Caco-2 (cell line): ENCODE results near the gene NDFIP2. TPM values are rescaled to one million over a fixed set of nuclear protein-coding genes. Genes with fewer than 3 reads are reported as not detected.

Experiments
- BruUV-seq: library from RNA; stranded (reverse); fragments of 400-500 nt; replicated peaks from 2 replicates; lab custom pipeline; 2021; lab: Mats Ljungman, UMichigan
- CTCF ChIA-PET: fragments of 300-600 bp; sonication (Branson Sonifier 250); formaldehyde crosslinking; loops from one replicate; lab custom pipeline; 2022; ENCODE audit warnings: antibody characterized with exemption; lab: Charles Lee
- POLR2A ChIA-PET: fragments of 300-600 bp; sonication (Branson Sonifier 250); formaldehyde crosslinking; loops from one replicate; lab custom pipeline; 2022; ENCODE audit warnings: antibody characterized with exemption; lab: Charles Lee
- DNase-seq, 2 experiments: peaks; one replicate each; pipeline versions ENCODE4 v3.0.0 to v3.0.0-alpha.2; 2020 to 2022
- H3K27me3 ChIP-seq: replicated peaks from 2 replicates; pipeline ENCODE4 v1.6.0; 2011; ENCODE audit warnings: low read length; ENCODE audit not compliant: control insufficient read depth, insufficient read depth
- H3K36me3 ChIP-seq: 2 replicates; pipeline ENCODE4 v1.5.1; 2011; ENCODE audit warnings: low read length; ENCODE audit not compliant: control insufficient read depth, insufficient read depth
- H3K4me1 ChIP-seq: fragments of 250-450 bp; sonication (Bioruptor Pico); 2 replicates; pipeline ENCODE4 v1.5.1; 2020; ENCODE audit warnings: mild to moderate bottlenecking
- H3K4me3 ChIP-seq: 2 replicates; pipeline ENCODE4 v1.5.1; 2011; ENCODE audit warnings: low read depth, mild to moderate bottlenecking, control low read depth, low read length
- H3K9me3 ChIP-seq: fragments of 250-450 bp; sonication (Bioruptor Pico); 2 replicates; pipeline ENCODE4 v1.5.1; 2020; ENCODE audit warnings: mild to moderate bottlenecking, moderate library complexity
- H3K27ac Mint-ChIP-seq: one replicate; pipeline ENCODE4 v1.8.0; 2022; ENCODE audit warnings: mixed read lengths; ENCODE audit not compliant: unreplicated experiment
- H3K27me3 Mint-ChIP-seq: one replicate; pipeline ENCODE4 v1.8.0; 2022; ENCODE audit warnings: mixed read lengths; ENCODE audit not compliant: insufficient read depth, unreplicated experiment
- H3K36me3 Mint-ChIP-seq: one replicate; pipeline ENCODE4 v1.8.0; 2022; ENCODE audit warnings: mild to moderate bottlenecking, mixed read lengths; ENCODE audit not compliant: insufficient read depth, unreplicated experiment
- H3K4me1 Mint-ChIP-seq: one replicate; pipeline ENCODE4 v1.8.0; 2022; ENCODE audit warnings: low read depth, mixed read lengths; ENCODE audit not compliant: unreplicated experiment
- H3K4me3 Mint-ChIP-seq: one replicate; pipeline ENCODE4 v1.8.0; 2022; ENCODE audit warnings: mild to moderate bottlenecking, moderate library complexity, mixed read lengths; ENCODE audit not compliant: unreplicated experiment
- H3K9me3 Mint-ChIP-seq: one replicate; pipeline ENCODE4 v1.8.0; 2022; ENCODE audit warnings: mixed read lengths; ENCODE audit not compliant: unreplicated experiment
- intact Hi-C: fragments of 100-400 bp; cut with micrococcal nuclease; formaldehyde crosslinking; loops from one replicate; pipeline ENCODE4 v1.10.0; 2022; ENCODE audit not compliant: unreplicated experiment
- total RNA-seq: library from RNA; stranded (reverse); gene quantifications from 2 replicates; pipeline ENCODE4 v1.2.3, GENCODE V29; 2022
- TF ChIP-seq, protein P1 (sequence below), 2 experiments: fragments of 200-600 bp in 1 of 2; IDR thresholded peaks; 1 replicate in 1 of 2; 2 replicates in 1 of 2; pipeline versions ENCODE4 v1.5.1 to v1.8.0; 2011 to 2022; ENCODE audit warnings: antibody characterized with exemption in 1 of 2, control low read depth in 1 of 2, inconsistent platforms in 1 of 2, low read depth in 1 of 2, low read length in 1 of 2, mild to moderate bottlenecking in 1 of 2, moderate library complexity in 1 of 2; ENCODE audit not compliant: insufficient read depth in 1 of 2, severe bottlenecking in 1 of 2, unreplicated experiment in 1 of 2

The NDFIP2 gene
- total RNA-seq, 1 experiment from 2014 or later, result 61.2 TPM

DNA sequence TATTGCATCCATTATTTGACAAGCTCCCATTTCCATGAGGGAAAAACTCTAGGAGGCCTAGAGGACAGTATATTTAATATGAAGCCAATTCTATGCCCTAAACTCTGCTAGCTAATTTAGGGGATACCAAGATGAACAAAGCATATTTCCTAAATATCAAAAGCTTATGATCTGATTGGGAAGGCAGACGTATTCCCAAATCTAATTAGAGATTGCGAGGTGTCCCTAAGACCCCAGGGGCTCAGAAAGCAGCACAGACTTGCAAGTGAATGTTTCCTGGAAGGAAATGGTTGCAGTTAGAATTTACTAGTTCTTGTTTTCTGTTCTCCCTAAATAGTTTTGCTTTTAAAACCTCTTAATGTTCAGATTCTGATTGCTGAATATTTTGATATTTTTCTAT lies 30.7 kb downstream of the NDFIP2 start:
- no peaks in the 10 kb centered on the region for H3K27me3 ChIP-seq
- H3K9me3 Mint-ChIP-seq, result no peaks in the 10 kb centered on the region
- no peaks in the 10 kb centered on the region for H3K36me3 ChIP-seq
- H3K4me1 ChIP-seq, result no peaks in the 10 kb centered on the region
- intact Hi-C loops, result no loop called here
- H3K4me3 ChIP-seq, result no peak overlapping the region
- ChIA-PET POLR2A (no interaction called here), CTCF (interaction anchor here (0.5 to 0.6 kb wide), 2 partner anchors 75 to 144 kb away, joined by 7 to 8 read pairs; no protein-coding TSS in a partner anchor)
- no peaks in the 10 kb centered on the region for H3K27me3 Mint-ChIP-seq
- H3K9me3 ChIP-seq, result no peaks in the 10 kb centered on the region
- peaks cover 10% of the 10 kb centered on the region for H3K36me3 Mint-ChIP-seq
- no peak for DNase-seq
- TF ChIP-seq, protein P1, sequence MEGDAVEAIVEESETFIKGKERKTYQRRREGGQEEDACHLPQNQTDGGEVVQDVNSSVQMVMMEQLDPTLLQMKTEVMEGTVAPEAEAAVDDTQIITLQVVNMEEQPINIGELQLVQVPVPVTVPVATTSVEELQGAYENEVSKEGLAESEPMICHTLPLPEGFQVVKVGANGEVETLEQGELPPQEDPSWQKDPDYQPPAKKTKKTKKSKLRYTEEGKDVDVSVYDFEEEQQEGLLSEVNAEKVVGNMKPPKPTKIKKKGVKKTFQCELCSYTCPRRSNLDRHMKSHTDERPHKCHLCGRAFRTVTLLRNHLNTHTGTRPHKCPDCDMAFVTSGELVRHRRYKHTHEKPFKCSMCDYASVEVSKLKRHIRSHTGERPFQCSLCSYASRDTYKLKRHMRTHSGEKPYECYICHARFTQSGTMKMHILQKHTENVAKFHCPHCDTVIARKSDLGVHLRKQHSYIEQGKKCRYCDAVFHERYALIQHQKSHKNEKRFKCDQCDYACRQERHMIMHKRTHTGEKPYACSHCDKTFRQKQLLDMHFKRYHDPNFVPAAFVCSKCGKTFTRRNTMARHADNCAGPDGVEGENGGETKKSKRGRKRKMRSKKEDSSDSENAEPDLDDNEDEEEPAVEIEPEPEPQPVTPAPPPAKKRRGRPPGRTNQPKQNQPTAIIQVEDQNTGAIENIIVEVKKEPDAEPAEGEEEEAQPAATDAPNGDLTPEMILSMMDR (IDR thresholded peaks at IDR 0.05; ENCODE audit: insufficient read depth in 1 of 2, low read depth in 1 of 2, low read length in 1 of 2, severe bottlenecking in 1 of 2, unreplicated experiment in 1 of 2), result no peak
- BruUV-seq, result no TSS peak
- peaks cover 4% of the 10 kb centered on the region for H3K4me1 Mint-ChIP-seq
- no peak overlapping the region for H3K4me3 Mint-ChIP-seq
- no peak overlapping the region for H3K27ac Mint-ChIP-seq

DNA sequence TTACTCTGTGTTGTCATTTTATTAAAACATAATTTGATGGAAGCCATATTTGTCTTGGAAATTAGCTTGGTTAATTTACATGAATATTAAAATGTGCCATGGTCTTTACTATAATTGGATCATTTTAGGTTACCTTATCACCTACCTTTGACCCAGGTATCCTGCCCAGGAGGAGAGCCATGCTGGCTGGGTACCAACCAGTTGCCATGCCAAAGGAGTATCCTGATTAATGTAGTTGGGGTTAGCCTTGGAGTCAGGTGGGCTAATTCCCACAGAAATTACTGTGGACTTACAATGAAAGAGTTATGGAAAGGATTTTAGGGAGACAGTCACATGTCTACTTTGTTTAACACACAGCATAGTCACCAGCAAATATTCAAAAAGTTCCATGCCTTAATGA lies 32.0 kb downstream of the NDFIP2 start:
- no peak for DNase-seq
- Histone ChIP-seq H3K4me1 (no peaks in the 10 kb centered on the region), H3K4me3 (no peak overlapping the region), H3K36me3 (no peaks in the 10 kb centered on the region), H3K27me3 (no peaks in the 10 kb centered on the region), H3K9me3 (no peaks in the 10 kb centered on the region)
- TF ChIP-seq, protein P1 (IDR thresholded peaks at IDR 0.05; ENCODE audit: insufficient read depth in 1 of 2, low read depth in 1 of 2, low read length in 1 of 2, severe bottlenecking in 1 of 2, unreplicated experiment in 1 of 2), result no peak
- intact Hi-C loops, result no loop called here
- no peaks in the 10 kb centered on the region for H3K9me3 Mint-ChIP-seq
- ChIA-PET POLR2A (no interaction called here), CTCF (no interaction called here)
- peaks cover 10% of the 10 kb centered on the region for H3K36me3 Mint-ChIP-seq
- peaks cover 4% of the 10 kb centered on the region for H3K4me1 Mint-ChIP-seq
- H3K27ac Mint-ChIP-seq, result no peak overlapping the region
- BruUV-seq, result no TSS peak
- no peaks in the 10 kb centered on the region for H3K27me3 Mint-ChIP-seq
- H3K4me3 Mint-ChIP-seq, result no peak overlapping the region

DNA sequence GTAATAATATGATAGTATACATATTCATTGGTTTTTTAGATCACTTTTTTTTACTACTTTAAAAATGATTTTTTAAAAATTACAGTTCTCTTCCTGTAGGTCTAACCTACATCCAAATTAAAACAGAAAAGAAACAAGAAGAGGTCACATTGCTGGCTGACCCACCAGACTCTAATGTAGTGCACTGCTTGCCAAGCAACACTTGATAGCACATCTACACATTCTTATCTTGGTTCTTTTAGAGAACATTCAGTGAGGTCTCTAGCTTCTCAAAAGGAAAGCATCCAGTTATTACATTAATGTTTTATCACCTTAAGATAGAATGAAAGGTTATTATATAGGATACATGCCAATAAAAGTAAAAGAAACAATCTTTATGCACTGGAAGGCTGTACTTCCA lies 35.6 kb downstream of the NDFIP2 start:
- Mint-ChIP-seq H3K9me3 (no peaks in the 10 kb centered on the region), H3K36me3 (peaks cover 2% of the 10 kb centered on the region), H3K27me3 (no peaks in the 10 kb centered on the region), H3K27ac (no peak overlapping the region), H3K4me3 (no peak overlapping the region), H3K4me1 (no peaks in the 10 kb centered on the region)
- intact Hi-C loops, result no loop called here
- TF ChIP-seq, protein P1 (IDR thresholded peaks at IDR 0.05; ENCODE audit: insufficient read depth in 1 of 2, low read depth in 1 of 2, low read length in 1 of 2, severe bottlenecking in 1 of 2, unreplicated experiment in 1 of 2), result no peak
- Histone ChIP-seq H3K4me1 (no peaks in the 10 kb centered on the region), H3K27me3 (no peaks in the 10 kb centered on the region), H3K4me3 (no peak overlapping the region), H3K36me3 (no peaks in the 10 kb centered on the region), H3K9me3 (no peaks in the 10 kb centered on the region)
- POLR2A ChIA-PET, result no interaction called here
- CTCF ChIA-PET, result no interaction called here
- no peak for DNase-seq
- no TSS peak for BruUV-seq
